VCaP (cell line): Measurements from ENCODE around the gene SRA1.

Source experiments
- H3K27ac ChIP-seq: fragments of 450-650 bp; 2 replicates; pipeline ENCODE4 v1.5.1; 2017
- TF ChIP-seq, protein P1 (sequence below): fragments of 450-650 bp; conservative IDR thresholded peaks from 2 replicates; pipeline ENCODE4 v1.5.1; 2017; ENCODE audit warnings: mild to moderate bottlenecking, moderate library complexity

Gene SRA1

DNA sequence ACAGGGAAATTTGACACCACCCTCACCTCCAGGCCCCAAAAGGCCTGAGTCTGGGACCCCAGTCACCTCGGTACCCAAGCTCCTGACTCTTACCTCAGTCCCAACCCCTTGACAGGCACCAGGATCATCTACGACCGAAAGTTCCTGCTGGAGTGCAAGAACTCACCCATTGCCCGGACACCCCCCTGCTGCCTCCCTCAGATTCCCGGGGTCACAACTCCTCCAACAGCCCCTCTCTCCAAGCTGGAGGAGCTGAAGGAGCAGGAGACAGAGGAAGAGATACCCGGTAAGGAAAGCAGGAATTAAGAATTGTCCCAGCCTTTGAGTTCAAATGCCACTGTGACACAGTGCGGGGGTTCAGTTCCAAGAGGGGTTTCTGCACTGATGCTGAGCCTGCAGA is 8.5 kb downstream of the SRA1 start:
- H3K27ac ChIP-seq = peak overlapping the region; percentile 84
- TF ChIP-seq, protein P1, sequence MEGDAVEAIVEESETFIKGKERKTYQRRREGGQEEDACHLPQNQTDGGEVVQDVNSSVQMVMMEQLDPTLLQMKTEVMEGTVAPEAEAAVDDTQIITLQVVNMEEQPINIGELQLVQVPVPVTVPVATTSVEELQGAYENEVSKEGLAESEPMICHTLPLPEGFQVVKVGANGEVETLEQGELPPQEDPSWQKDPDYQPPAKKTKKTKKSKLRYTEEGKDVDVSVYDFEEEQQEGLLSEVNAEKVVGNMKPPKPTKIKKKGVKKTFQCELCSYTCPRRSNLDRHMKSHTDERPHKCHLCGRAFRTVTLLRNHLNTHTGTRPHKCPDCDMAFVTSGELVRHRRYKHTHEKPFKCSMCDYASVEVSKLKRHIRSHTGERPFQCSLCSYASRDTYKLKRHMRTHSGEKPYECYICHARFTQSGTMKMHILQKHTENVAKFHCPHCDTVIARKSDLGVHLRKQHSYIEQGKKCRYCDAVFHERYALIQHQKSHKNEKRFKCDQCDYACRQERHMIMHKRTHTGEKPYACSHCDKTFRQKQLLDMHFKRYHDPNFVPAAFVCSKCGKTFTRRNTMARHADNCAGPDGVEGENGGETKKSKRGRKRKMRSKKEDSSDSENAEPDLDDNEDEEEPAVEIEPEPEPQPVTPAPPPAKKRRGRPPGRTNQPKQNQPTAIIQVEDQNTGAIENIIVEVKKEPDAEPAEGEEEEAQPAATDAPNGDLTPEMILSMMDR = no peak

DNA sequence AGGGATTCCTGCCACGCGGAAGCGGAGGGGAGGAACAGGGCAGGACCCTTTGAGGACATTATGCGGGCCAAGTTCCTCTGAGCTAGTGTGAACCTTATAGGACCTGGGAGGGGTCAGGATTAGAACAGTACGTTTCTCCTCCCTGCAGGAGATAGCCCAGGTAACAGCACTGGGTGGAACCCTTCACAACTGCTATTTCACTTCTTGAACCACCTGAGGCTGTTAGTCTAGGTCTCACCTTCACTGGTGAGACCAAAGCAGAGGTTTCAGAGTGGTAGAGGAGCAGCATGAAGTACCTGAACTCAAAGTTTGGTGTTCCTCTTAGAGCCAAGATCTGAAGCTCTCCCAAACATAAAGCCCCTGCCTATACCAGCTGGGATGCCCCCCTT is 9.0 kb downstream of the SRA1 start:
- TF ChIP-seq, protein P1 = no peak
- peak overlapping the region; percentile 84 for H3K27ac ChIP-seq

DNA sequence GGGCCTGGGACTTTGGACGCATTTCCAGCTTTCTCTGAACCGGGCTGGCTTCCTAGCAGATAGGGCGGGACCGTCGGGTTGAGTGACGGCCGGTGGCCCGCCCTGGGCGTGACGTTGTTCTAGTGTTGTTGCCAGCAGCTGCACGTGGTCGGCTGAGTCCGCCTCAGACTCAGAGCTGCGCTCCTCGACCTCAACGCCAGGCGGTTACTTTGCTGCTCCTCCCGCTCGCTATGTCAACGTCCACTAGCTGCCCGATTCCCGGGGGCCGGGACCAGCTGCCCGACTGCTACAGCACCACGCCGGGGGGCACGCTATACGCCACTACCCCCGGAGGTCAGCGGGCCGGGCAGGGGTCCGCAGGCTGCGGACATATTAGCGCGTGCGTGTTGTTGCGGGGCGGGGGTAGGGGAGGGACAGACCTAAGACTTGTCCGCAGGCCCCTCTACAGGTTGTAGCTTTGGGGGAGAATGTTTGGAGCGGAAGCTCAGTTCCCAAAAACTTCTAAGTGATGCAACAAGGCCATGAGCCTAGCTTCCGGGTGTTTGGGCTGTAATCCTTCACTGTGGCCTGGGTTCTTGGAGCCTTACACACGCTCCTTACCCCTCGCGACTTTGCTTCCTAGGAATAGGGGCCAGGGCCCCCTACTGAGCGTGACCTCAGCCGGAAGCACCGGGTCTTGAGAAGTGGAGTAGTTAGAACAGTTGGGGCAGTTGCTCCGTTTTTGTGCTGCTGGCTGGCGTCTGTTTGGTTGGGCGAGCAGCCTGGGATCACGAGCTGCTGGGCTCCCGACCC is 9.6 kb downstream of the SRA1 start, which contains the start of gene EIF4EBP3:
TSS of gene EIF4EBP3 (plus strand) at position 155 of the 792 bp plus-strand sequence. CDS start at position 231, 76 bp downstream.
- peak within 1 kb of the TSS; percentile 84 for H3K27ac ChIP-seq
- TF ChIP-seq, protein P1 = peak; percentile 56

DNA sequence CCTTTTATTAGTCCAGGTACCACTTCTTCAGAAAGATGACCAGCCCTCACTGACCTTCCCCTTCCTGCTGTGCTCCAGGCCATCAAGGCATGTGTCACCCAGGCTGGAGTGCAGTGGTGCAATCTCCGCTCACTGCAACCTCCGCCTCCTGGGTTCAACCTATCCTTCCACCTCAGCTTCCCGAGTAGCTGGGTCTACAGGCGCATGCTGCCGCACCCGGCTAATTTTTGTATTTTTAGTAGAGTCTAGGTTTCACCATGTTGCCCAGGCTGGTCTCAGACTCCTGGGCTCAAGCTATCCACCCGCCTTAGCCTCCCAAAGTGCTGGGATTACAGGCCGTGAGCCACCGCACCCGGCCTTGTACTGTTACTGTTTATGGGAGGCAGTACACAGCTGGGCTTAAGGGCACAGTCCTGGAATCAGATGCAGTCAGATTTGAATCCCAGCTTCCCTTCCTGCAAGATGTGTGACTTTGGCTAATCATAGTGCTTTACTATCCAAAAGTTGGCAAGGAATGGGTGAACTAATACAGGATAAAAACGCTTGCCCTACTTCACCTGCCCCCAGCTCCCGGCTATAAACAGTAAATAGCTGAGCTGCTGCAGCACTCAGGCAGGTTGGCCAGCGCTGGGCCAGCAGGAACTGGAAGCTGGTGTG is 10.3 kb downstream of the SRA1 start:
- TF ChIP-seq, protein P1 = no peak
- H3K27ac ChIP-seq = peak overlapping the region; percentile 84

DNA sequence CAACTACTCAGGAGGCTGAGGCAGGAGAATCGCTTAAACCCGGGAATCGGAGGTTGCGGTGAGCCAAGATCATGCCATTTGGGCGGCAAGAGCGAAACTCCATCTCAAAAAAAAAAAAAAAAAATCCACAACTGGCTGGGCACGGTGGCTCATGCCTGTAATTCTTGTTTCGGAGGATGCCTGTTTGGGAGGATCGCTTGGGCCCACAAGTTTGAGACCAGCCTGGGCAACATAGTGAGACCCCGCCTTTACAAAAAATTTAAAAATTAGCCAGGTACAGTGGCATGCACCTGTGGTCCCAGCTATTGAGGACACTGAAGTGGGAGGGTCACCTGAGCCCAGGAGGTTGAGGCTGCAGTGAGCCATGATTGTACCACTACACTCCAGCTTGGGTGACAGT is 11.7 kb downstream of the SRA1 start:
- TF ChIP-seq, protein P1 = no peak
- peak overlapping the region; percentile 84 for H3K27ac ChIP-seq

DNA sequence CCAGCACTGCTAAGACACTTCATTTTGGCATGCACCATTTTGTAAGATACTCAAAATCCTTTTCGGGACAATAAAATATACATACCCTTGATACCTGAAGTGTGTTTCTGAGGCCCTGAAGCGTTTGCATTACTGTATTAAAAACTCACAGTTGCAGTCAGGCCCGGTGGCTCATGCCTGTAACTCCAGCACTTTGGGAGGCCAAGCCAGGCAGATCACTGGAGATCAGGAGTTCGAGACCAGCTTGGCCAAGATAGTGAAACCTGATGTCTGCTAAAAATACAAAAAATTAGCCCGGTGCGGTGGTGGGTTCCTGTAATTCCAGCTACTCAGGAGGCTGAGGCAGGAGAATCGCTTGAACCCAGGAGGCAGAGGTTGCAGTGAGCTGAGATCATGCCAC is 12.3 kb downstream of the SRA1 start:
- TF ChIP-seq, protein P1 = no peak
- no peak overlapping the region for H3K27ac ChIP-seq

DNA sequence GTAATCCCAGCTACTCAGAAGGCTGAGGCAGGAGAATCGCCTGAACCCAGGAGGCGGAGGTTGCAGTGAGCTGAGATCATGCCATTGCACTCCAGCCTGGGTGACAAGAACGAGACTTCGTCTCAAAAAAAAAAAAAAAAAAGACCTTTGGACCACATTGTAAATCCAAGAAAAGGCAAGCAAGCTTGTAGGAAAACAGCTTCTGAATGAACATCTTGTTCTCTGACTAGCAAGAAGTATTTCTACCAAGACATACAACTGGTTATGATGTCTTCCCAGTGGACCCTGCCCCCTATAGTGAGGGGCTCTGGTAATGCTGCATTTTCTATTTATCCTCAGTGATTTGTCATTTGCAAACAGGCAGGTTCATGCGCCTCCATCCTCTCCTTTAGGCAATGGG is 14.3 kb downstream of the SRA1 start:
- H3K27ac ChIP-seq = no peak overlapping the region
- TF ChIP-seq, protein P1 = no peak
